Coronary artery (tissue), 2 donors: Measurements from ENCODE around the gene SLC49A3.

Experiments
- DNase-seq: peaks from one replicate; pipeline ENCODE4 v3.0.0-alpha.2; 2017; ENCODE audit warnings: low spot score
- H3K27ac ChIP-seq, 2 donors: fragments of 200-600 bp; sonication (generic); one replicate each; pipeline ENCODE4 v1.5.1; 2016 to 2019
- H3K4me3 ChIP-seq: fragments of 200-600 bp; sonication (generic); 2 replicates; pipeline ENCODE4 v1.5.1; 2016; ENCODE audit warnings: mild to moderate bottlenecking, moderate library complexity
- TF ChIP-seq, protein P1 (sequence below): fragments of 200-600 bp; sonication (generic); IDR thresholded peaks from one replicate; pipeline ENCODE4 v1.5.1; 2019; ENCODE audit warnings: antibody characterized with exemption

The SLC49A3 gene

DNA sequence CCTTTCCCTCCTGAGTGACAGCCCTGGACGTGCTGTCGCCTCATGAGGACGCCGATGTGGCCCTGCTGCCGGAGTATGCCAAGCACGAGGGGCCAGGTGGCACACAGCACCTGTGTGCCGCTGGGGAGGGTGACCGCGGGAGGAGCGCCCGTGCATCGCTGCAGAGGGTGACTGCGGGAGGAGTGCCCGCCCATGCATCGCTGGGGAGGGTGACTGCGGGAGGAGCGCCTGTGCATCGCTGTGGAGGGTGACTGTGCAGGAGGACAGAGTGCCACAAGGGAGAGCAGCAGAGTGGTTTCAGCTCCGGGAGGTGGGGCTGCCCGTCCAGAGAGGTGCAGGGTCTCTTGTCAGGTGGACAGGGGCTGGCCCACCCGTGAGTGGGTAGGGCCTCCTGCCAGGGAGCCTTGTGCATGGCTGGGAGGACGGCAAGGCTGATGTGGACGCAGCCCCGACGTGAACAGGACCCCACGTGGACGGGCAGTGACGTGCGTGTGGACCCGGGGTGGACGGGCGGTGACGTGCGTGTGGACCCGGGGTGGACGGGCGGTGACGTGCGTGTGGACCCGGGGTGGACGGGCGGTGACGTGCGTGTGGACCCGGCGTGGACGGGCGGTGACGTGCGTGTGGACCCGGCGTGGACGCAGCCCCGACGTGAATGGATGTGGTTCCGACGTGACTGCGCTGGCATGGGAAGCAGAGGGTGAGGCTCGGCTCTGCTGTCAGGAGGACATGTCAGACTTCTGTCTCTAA lies 31.3 kb upstream of the SLC49A3 start:
- H3K27ac ChIP-seq = no peak overlapping the region
- TF ChIP-seq, protein P1, sequence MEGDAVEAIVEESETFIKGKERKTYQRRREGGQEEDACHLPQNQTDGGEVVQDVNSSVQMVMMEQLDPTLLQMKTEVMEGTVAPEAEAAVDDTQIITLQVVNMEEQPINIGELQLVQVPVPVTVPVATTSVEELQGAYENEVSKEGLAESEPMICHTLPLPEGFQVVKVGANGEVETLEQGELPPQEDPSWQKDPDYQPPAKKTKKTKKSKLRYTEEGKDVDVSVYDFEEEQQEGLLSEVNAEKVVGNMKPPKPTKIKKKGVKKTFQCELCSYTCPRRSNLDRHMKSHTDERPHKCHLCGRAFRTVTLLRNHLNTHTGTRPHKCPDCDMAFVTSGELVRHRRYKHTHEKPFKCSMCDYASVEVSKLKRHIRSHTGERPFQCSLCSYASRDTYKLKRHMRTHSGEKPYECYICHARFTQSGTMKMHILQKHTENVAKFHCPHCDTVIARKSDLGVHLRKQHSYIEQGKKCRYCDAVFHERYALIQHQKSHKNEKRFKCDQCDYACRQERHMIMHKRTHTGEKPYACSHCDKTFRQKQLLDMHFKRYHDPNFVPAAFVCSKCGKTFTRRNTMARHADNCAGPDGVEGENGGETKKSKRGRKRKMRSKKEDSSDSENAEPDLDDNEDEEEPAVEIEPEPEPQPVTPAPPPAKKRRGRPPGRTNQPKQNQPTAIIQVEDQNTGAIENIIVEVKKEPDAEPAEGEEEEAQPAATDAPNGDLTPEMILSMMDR = no peak
- H3K4me3 ChIP-seq = no peak overlapping the region
- DNase-seq = no peak

DNA sequence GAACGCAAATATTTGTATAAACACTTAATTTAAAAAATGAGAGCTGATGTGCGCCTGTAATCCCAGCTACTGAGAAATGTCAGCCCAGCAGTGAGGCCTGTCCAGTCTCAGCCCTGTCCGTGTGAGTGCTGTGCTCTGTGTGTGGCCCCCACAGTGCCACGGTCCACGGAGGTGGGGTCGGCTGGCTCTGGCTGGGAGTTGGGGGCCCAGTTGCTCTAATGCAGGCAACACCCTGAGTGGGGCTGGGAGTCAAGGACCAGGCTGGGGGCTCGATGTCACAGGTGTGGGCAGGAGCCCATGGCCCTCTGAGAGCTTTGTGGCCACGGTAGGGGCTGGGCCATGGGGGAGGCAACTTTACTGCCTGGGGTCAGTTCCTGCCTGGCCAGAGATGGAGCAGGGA lies 29.5 kb upstream of the SLC49A3 start:
- H3K27ac ChIP-seq = no peak overlapping the region
- no peak for DNase-seq
- H3K4me3 ChIP-seq = no peak overlapping the region
- TF ChIP-seq, protein P1 = no peak

DNA sequence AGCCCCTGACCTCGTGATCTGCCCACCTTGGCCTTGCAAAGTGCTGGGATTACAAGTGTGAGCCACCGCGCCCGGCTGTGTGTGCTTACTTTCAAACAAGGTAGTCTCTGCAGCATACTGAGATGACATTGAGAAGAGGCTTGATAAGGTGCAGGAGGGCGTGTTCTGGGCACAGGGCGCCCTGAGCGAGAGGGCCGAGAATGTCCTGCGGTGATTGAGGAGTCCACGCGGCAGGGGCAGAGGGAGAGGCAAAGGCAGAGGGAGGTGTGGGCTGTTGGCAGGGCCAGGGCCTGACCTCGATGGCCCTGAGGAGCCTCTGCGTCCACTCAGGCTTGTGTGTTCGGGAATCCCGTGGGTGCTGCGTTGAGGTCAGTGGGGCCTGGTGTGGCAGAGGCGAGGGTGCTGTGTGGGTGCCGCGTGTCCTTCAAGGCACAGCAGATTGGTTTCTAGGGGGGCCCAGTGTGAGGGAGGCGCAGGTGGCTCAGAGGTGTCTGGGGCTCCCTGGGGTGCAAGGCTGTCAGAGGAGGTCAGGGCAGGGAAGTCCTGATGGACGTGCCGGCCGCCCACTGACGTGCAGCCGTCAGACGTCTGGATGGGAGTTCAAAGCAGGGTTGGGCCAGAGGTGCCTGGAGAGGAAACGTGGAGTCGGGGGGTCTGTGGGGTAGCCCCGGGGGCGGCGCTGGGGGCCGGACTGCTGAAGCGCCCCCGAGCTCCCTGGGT lies 28.8 kb upstream of the SLC49A3 start:
- TF ChIP-seq, protein P1 = no peak
- DNase-seq = no peak

DNA sequence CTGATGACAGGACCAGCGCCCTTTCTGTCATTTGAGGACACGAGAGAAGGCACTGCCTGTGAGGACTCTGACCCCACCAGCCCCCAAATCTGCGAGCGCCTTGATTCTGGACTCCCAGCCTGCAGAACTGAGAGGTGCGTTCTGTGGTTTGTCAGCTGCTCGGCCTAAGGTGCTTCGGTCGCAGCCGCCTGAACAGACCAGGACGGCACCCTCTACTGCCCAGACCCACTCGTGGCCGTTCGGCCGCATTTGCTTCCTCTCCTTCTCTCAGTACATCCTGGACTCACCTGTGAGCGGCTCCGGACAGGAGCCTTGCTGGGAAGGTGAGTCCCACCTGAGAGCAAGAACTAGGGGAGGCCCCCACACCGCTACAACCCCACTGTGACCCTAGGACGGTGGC lies 25.1 kb upstream of the SLC49A3 start:
- TF ChIP-seq, protein P1 = no peak
- H3K4me3 ChIP-seq = no peak overlapping the region
- no peak overlapping the region for H3K27ac ChIP-seq
- DNase-seq = no peak

More for the DNA sequence above, 28.8 kb upstream of the SLC49A3 start:
- H3K27ac ChIP-seq = no peak overlapping the region
- H3K4me3 ChIP-seq = no peak overlapping the region

DNA sequence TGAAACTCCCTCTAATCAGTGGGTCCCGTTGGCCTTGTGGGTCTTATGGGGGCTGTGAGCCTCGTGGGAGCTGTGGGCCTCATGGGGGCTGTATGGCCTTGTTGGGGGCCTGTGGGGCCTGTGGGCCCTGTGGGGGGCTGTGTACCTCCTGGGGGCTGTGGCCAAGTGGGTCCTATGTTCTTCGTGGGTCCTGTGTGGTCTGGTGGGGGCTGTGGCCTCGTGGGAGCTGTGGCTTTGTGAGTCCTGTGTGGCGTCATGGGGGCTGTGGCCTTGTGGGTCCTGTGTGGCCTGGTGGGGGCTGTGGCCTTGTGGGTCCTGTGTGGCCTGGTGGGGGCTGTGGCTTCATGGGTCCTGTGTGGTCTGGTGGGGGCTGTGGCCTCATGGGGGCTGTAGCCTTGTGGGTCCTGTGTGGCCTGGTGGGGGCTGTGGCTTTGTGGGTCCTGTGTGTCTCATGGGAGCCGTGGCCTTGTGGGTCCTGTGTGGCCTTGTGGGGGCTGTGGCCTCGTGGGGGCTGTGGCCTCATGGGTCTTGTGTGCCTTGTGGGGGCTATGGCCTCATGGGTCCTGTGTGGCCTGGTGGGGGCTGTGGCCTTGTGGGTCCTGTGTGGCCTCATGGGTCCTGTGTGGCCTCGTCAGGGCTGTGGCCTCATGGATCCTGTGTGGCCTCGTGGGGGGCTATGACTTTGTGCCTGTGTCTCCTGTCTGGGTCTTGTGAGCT lies 24.1 kb upstream of the SLC49A3 start:
- TF ChIP-seq, protein P1 = no peak
- H3K27ac ChIP-seq = no peak overlapping the region
- no peak for DNase-seq
- H3K4me3 ChIP-seq = no peak overlapping the region

DNA sequence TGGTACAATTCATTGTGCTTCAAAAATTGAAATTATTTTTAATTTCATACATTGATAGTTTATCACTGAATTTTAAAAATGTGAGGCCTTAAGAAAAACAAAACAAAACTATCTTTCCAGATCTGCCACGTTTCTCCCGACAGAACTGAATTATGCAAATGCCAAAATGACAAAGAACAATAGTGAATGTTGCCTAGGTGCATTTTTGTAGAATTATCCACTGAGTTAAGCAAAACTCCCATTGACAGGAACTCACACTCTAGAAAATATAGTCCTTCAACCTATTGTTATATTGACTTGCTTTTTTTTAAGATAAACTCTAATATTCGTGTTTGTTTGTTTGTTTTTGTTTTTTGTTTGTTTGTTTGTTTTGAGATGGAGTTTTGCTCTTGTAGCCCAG lies 23.1 kb upstream of the SLC49A3 start:
- DNase-seq = no peak
- H3K4me3 ChIP-seq = no peak overlapping the region
- TF ChIP-seq, protein P1 = no peak
- H3K27ac ChIP-seq = no peak overlapping the region
